ENCODE measurements around the gene UNCX.

UNCX gene

GRCh38 chr7:1233333-1234048 lies 819 bp downstream of the UNCX start:
- no peak for DNase-seq

DNA sequence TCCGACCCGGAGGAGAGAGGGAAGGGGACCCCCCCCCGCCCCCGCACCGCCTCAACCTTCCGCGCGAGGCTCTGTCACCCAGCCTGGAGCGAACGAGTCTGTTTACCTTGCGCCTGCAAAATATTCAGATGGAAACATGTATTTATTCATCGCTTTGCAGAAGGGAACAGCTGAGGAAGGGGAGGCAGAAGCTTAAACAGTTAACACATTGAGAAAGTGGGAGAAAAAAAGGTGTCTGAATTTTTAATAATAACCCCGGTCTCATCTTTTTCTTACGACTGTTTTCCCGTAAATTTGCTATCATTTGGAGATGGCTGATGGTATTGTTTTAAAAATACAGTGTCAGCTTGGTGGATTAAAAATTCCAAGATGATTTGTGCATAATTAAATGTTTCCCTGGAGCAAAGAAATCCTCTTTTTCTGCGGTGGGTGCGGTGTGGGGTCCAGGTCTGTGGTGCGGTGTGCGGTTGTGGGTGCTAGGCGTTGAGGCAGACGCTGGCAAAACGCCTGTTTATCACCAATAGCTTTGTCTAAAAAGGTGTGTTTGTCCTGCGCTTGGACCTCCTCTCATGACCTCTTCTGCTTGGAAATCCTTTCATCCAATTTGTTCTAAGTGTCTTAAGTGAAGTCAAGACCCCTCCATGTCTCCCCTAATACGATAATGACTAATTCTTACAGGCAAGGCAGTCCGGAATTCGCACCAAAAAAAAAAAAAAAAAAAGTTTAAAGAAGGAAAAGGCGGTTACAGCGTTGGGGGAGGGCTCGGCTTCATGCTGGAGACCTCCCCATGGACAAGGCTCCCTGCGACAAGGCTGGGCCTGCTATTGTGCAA lies 1.6 kb downstream of the UNCX start:
- no peak for DNase-seq

GRCh38 chr7:1234881-1235500 lies 2.3 kb downstream of the UNCX start:
- no peak for DNase-seq

DNA sequence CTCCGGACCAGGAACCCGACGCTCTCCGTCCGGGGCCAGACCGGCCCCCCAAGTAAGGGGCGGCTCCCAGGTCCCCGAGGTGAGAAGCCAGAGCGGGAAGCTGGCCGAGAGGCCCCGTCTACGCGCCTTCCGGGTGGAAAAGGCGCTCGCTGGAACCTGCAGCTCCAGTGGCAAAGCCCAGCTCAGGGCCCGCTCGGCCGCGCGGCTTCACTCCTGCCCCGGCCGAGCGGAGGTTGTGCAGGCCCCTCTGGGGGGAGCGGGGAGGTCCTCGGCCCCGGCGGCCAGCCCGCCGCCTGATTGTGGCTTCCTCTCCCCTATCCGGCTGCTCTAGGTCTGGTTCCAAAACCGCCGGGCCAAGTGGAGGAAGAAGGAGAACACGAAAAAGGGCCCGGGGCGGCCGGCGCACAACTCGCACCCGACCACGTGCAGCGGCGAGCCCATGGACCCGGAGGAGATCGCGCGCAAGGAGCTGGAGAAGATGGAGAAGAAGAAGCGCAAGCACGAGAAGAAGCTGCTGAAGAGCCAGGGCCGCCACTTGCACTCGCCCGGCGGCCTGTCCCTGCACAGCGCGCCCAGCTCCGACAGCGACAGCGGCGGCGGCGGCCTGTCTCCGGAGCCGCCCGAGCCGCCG lies 2.9 kb downstream of the UNCX start:
- no peak for DNase-seq

GRCh38 chr7:1236132-1236661 lies 3.5 kb downstream of the UNCX start:
- DNase-seq = no peak

DNA sequence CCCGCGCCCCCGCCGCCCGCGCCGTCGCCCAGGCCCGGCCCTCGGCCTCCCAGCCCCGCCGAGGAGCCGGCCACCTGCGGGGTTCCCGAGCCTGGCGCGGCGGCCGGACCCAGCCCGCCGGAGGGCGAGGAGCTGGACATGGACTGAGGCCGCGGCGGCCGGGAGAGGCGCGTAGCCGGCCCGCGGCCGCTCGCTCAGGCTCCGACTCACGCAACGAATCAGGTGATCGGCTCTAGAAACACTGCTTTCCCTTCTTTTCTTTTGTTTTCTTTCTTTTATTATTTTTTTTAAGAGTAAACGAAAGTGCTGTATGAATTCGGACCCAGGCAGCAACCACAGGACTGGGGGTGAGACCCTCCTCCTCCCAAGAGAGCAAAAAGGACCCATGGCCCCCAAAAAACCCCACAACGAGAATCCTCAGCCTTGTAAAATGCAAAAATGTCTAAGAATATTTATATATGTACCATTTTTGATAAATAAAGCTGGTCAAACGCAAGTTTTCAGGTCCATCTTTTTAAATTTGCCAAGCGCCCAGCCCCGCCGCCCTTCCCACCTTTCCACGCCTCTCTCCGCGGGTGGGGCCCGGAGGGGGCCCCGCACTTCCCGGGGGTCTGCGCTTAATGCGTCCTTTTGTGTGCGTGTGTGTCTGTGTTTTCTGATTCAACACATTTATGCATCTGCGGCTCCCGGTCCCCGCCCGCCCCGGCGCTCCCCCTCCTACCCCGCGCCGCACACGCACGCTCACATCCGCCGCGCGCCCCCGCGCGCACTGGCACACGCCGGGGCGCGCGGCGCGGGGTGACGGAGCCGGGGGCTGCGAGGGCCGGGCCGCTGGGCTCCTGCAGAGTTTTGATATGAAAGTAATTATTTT lies 4.4 kb downstream of the UNCX start:
- DNase-seq = no peak

DNA sequence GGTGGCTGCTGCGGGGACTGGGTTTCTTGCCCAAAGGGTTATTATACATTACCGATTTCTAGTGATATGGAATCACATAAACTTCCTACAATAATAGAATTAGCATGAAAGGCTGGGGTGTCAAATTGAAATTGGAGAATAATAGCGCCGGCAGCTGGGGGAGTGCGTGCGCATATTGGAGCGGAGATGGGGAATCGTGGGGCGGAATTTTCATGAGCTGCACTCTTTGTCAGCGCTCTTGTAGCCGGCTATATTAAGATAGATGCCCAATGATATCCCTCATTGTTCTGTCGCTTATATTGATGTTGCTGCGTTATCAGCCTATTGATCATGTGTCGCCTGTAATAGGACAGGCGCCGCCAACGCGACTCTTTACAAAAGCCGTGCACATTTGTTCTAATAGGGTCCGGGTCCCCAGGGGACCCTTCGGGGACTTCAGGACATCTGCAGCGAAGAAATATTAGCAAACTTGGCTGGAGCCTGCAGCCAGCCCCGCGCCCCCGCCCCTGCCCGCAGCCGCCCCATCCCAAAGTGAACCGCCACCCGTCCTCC lies 5.1 kb downstream of the UNCX start:
- no peak for DNase-seq

DNA sequence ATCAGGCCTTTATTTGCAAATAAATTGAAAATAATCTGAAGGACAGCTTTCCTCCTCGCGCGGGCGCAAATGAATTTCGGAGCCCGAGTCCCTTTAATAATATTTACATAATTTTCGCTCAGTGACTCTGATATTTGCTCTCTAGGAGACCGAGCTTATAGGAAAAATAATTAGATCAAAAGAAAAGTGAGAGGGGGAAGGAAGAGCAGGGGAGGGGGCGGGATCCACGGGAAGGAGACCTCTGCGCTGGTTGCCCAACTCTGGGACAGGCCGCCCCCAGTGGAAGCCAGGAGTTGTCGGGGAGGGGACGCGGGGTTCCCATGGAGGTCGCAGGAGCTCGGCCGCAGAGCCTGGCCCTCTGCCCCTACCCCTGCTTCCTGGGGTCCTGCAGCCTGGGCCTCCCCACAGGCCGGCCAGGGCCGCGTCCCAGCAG lies 5.8 kb downstream of the UNCX start:
- no peak for DNase-seq

DNA sequence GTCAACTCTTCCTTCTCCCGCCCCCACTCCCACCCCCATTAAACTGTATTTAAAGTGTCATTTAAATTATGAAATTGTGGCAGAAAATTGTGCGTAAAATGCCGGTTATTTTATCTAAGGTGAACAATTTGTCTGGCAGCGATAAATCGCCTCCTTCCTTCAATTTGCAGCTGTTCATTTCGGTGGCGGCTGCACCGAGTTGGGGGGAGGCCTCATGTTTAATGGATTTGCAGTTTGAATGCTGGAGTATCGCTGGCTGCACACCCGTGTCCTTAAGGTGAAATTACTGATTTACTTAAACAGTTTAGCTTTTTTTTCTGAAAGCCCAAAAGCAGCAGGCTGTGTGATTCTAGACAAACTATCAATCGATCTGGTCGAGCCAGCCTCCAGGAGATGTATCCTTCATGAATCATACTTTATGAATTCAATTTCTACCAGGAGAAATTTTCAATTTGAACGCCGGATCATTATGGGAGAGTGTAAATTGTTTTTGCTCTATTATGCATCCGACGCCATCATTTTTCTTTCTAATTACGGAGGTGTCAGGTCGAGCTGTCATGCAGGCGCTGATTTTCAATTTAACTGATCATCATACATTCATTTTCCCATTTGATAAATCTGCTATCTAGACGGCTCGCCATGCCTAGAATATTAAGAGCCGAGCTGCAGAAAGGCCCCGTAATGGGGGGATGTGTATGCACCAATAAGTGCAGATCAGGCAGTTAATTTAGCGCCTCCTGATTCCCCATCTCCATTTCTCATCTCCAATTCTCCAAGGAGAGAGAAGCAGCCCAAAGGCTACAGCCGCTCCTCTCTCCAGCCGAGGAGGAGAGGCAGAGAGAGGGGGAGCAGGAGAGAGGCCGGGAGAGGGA lies 6.5 kb downstream of the UNCX start:
- DNase-seq = no peak

- no peak for DNase-seq
Observed at GRCh38 chr7:1239803-1240516, 7.3 kb downstream of the UNCX start.

DNA sequence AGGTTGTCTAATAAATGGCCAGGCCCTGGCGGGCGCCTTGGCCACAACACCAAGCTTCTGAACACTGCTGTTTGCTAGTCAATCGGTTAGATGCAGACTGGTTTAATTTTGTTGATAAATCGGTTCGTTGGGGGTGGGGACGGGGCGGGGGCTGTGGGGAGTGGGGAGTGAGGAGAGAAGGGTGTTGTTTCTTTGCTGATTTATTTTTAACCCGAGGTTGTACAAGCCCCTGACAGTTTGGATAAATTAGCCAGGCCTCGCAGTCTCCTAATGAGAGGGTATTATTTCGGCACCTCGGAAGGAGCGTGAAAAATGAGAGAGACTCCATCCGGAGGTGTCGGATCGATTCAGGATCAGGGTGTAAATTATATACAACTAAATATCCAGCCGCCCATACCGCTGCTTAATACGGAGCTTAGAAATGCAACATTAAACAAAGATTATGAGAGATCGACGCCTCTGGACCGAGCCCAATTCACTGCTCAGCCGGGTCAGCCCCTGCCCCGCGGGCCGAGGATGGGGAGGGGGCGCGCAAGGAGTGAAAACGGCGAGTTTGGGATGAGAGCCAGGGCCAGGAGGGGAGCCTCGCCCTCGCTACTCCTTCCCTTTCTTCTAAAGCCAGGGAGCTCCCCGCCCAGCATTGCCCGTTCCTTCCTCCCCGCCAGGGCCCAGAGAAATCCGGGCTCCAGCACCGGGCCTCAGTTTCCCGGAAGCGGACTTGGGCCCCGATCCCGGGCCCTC lies 8.0 kb downstream of the UNCX start:
- no peak for DNase-seq

DNA sequence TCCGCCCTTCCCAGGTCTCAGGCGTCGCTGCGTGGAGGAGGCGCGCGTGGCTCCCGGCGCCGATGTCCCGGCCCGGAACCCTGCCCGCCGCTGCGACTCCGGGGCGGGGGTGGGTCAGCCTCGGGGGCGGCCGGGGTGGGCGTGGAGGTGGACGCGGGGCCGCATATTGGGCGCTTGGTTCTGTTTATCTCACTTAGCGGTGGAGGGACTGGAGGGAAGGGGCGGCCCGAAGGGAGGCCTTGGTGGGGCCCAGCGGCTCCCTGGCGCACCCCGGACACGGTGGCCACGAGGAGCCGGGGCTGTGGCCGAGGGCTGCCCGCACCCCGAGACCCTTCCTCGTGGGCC lies 8.6 kb downstream of the UNCX start:
- no peak for DNase-seq

DNA sequence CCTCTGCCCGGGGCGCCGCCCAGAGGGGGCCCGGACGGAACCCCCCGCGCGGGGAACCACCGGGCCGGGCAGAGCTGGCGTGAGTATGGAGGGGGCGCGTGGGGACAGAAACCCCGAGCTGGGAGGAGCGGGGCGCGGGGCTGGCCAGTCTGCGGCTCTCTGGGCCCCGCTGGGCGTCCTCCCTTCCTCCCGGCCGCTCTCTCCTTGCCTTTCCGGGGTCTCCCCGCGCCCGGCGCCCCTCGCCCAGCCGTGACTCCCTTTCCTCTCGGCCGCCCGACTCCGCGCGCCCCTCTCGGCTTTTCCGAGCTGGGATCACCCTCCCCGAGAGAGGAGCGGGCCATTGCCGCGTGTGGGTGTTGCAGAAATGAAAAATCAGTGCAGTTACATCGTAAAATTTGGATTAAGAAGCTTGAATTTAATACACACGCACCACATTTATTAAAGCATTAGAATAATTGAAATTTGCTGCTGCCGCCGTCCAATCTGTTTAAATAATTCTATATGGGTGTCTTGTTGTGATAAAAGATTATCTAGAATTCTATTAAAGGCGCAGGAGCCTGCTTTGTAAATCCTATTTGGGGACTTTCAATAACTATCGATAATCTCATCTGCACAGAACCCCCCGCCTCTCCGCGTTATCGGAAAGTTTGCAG lies 9.1 kb downstream of the UNCX start:
- no peak for DNase-seq

DNA sequence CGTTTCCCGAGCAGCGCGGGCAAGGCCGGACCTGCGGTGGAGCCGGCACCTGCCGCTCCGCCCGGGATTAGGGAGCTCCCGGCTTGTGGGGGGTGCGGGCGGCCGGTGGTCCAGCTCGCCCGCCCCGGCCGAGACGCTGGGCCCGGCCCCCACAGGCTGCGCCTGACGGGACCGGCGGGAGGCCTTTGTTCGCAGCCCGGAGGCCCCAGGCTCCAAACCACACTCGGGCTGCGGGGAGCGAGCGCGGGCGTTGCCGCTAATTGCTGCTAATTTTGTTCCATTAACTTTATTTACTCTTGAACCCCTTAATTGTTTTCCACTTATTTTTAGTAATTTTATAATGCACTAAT lies 9.6 kb downstream of the UNCX start:
- DNase-seq = no peak

GRCh38 chr7:1242606-1243289 lies 10.1 kb downstream of the UNCX start:
- DNase-seq = no peak

DNA sequence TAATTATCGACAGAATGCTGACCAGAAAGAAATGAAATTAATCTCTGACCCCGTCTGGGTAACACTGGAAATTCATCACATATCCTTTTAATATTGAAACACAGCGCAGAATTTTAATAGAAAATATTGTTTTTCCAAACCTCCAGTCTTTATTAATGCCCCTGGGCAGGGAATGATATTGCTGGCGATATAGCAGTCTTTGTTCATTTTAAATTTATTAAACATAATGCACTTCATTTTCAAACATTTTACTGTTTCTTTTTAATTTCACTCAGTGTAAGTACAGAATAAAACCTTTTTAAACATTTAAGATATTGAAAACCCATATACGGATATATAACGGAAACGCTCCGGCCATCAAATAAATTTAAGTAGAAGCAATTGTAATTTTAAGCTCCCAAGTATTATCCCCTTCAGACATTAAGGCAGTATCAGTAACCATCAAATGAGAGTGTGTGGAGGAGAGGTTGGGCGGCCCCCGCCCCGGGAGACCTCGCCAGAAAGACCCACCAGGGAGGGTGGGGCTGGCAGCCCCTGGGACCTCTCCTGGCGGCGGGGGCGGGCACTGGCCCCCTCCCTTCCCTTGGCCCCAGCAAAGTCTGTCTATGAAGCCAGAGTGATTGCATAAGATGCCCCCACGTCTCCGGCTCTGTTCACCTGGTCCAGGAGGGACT lies 10.8 kb downstream of the UNCX start:
- no peak for DNase-seq

- no peak for DNase-seq
Observed at GRCh38 chr7:1243964-1244416, 11.3 kb downstream of the UNCX start.
